ENCODE data around the gene FAM236A.
"Not testable (repeated sequence)": the region's sequence is repeated elsewhere in the genome, so short reads cannot be mapped to it uniquely, and the experiment has no call there.

- not testable (repeated sequence) for TF ChIP-seq CTCF (IDR thresholded peaks at IDR 0.05); EZH2 (IDR thresholded peaks at IDR 0.05; ENCODE audit: borderline replicate concordance, insufficient read depth, low read depth, low read length, poor library complexity, severe bottlenecking)
Measured at GRCh38 chrX:72936455-72936854, 1.6 kb upstream of the FAM236A start.
